GM19023 (cell line): ENCODE results near the gene ZNF771.
"Not testable (repeated sequence)": the region's sequence is repeated elsewhere in the genome, so short reads cannot be mapped to it uniquely, and the experiment has no call there.

Experiments used
- ATAC-seq: cut with Tn5 transposase; IDR thresholded peaks from one replicate; pipeline ENCODE4 v1.9.1; 2021; ENCODE audit warnings: mild to moderate bottlenecking, moderate library complexity; ENCODE audit not compliant: unreplicated experiment

ZNF771 gene

GRCh38 chr16:30429678-30430427 lies 22.4 kb downstream of the ZNF771 start, which contains the start of gene DCTPP1:
TSS of gene DCTPP1 (minus strand) at chr16:30430030. CDS start at chr16:30429980, 50 bp downstream.
- peak; percentile 95 for ATAC-seq

DNA sequence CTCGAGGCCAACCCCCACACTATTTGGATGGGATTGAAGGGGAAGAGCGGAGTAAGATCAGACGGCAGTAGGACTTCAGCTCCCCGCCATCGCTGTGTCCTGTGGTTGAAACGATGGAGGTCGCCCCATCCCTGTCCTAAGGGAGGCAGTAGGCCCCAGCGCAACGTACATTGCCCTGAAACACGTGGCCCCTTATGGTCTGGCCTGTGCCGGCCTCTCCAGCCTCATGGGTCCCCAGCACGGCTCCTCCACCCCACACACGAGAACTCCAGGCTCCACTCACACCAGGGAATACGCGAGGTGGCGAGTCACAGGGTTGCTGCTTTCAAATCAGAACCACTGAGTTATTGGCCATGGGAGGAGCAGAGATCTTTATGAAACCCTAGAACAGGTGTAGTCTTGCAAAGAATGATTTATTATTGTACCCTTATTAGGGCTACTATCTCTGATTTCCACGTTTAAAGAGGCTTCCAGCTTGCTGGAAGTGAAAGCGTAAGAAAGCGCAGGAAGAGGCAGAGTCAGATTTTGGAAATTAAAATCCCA lies 23.1 kb downstream of the ZNF771 start:
- no peak for ATAC-seq

- ATAC-seq: no peak
Measured at GRCh38 chr16:30434852-30435251, 27.4 kb downstream of the ZNF771 start.

DNA sequence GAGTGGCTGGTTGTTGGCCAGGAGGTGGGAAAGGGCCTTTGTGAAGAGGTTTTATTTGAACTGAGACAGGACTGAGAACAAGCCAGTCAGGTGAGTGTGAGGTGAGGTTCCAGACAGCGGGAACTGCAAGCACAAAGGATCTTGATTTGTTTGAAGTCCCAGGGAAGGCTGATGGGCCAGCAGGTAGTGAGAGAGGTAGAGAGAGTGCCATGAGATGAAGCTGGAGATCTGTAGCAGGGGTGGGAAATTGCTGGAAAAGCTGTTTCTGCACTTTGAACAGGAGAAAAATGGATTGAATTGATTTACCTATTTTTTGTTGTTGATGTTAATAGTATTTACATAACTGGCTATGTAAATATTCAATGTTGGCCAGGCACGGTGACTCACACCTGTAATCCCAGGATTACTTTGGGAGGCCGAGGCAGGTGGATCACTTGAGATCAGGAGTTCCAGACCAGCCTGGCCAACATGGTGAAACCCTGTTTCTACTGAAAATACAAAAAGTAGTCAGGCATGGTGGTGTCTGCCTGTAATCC lies 30.2 kb downstream of the ZNF771 start:
- no peak for ATAC-seq

GRCh38 chr16:30438835-30439234 lies 31.4 kb downstream of the ZNF771 start:
- ATAC-seq: no peak

GRCh38 chr16:30439720-30440348 lies 32.4 kb downstream of the ZNF771 start:
- ATAC-seq: no peak

GRCh38 chr16:30443631-30444030 lies 36.2 kb downstream of the ZNF771 start:
- ATAC-seq: no peak

- ATAC-seq: no peak
Measured at GRCh38 chr16:30444231-30445148, 37.1 kb downstream of the ZNF771 start.

GRCh38 chr16:30445149-30445407 lies 37.7 kb downstream of the ZNF771 start:
- ATAC-seq: peak; percentile 28

DNA sequence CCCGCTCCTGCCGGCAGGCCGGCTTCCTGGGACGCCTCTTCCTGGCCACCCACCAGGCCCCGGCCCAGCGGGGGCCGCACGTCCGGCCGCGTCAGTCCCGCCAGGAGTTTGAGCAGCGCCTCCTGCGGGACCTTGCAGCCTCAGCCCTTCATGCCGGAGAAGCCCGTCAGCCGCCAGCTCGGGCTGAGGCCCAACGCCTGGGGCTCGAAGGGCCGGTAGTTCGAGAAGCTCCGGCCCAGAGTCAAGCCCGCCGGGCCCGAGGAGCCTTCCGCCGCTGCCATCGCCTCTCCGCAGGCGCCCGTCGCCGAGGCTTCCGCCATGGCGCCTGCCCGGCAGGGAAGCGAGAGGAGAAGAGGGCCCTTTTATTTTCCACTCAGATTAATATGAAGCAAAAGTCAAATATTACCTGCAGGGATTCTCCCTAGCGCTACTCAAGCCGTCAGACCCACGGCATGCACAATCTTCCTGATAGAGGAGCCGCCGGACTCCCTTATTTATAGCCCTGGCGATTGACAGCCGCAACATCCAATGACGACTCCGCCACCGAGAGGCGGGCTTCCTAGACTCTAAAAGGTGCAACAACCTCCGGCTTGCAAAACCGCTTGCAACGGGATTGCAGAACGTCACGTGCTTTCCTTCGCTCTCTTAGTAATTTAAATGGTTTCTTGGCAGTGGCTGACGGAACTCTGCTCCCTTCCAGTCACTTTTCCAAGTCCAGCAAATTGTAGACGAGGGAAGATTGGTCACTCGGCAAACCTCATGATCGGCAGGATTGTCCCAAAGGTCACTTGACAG lies 38.2 kb downstream of the ZNF771 start, which contains the start of gene SEPHS2:
Gene SEPHS2, minus strand, starts transcription at position 467 of the 795 bp plus-strand sequence. Its CDS starts 147 bp downstream, at position 320.
- peak; percentile 90 for ATAC-seq

DNA sequence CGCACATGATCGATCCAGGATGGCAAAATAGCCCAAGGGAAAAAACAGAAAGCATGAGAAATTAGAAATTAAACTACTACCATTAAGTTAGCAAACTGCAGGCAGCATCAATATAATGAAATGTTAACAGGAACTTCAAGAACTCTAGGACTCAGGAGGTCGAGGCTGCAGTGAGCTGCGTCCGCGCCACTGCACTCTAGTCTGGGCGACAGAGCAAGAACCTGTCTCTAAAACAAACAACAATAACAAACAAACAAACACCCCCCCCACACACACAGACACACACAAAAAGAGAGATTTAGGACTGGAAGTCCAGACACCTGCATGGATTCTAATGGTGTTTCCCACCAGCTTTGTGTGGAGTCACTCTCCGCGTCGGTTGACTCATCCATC lies 38.8 kb downstream of the ZNF771 start:
- no peak for ATAC-seq

GRCh38 chr16:30447512-30448226 lies 40.3 kb downstream of the ZNF771 start:
- no peak for ATAC-seq

GRCh38 chr16:30449116-30449435 lies 41.7 kb downstream of the ZNF771 start:
- no peak for ATAC-seq

- not testable (repeated sequence) for ATAC-seq
Measured at GRCh38 chr16:30452709-30453580, 45.5 kb downstream of the ZNF771 start.

DNA sequence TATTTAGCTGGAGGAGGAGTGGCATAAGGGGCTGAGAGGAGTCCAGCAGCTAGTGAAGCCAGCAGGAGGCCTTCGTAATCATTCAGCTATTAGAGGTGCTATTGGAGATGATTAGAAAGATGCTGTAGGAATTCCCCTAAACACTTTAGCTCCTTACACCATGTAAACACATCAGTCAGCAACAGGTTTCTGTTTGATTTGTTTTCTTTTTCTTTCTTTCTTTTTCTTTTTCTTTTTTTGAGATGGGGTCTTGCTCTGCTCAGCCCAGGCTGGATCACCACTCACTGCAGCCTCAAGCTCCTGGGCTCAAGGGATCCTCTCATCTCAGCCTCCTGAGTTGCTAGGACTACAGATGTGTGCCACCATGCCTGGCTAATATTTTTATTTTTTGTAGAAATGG lies 48.9 kb downstream of the ZNF771 start:
- no peak for ATAC-seq

- no peak for ATAC-seq
Measured at GRCh38 chr16:30457256-30457655, 49.9 kb downstream of the ZNF771 start.

DNA sequence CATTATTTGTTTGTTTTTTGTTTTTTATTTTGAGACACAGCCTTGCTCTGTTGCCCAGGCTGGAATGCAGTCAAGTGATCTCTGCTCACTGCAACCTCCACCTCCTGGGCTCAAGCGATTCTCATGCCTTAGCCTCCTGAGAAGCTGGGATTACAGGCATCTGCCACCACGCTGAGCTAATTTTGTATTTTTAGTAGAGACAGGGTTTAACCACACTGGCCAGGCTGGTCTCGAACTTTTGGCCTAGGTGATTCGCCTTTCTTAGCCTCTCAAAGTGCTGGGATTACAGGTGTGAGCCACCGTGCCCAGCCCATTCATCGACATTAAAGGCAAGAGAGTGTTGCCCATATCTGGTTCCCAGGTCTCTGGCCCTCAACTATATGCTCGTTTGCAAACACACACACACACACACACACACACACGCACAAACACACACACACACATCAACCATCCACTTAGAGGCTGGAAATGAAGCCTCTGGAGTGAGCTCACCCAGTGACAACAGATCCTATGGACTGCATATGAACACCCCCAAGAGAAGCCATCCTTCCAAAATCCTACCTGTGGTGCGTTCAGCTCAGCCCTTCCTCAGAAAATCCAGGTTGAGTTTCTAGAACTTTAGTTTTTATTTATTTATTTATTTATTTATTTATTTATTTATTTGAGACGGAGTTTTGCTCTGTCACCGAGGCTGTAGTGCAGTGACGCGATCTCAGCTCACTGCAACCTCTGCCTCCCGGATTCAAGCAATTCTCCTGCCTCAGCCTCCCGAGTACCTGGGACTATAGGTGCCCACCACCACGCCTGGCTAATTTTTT lies 50.5 kb downstream of the ZNF771 start:
- no peak for ATAC-seq
